ENCODE measurements around the gene S100A16.

The S100A16 gene

GRCh38 chr1:153612755-153613331 lies at the start of gene S100A16:
Gene S100A16, minus strand, starts transcription at chr1:153613137. Its CDS starts 4,986 bp downstream, at chr1:153608151.
- TF ChIP-seq CTCF (IDR thresholded peaks at IDR 0.05; ENCODE audit: borderline replicate concordance, insufficient read depth, low read depth, low read length): no peak

GRCh38 chr1:153662269-153662668 lies 49.3 kb upstream of the S100A16 start:
- TF ChIP-seq CTCF (IDR thresholded peaks at IDR 0.05; ENCODE audit: borderline replicate concordance, insufficient read depth, low read depth, low read length): no peak

More at GRCh38 chr1:153612755-153613331, at the start of gene S100A16:
- no peak within 1 kb of the TSS for H3K4me3 ChIP-seq (ENCODE audit: low read depth, low read length)

GRCh38 chr1:153661111-153661708 lies 48.3 kb upstream of the S100A16 start:
- no peak for TF ChIP-seq CTCF (IDR thresholded peaks at IDR 0.05; ENCODE audit: borderline replicate concordance, insufficient read depth, low read depth, low read length)
- no peak overlapping the region for H3K4me3 ChIP-seq (ENCODE audit: low read depth, low read length)

More at GRCh38 chr1:153662269-153662668, 49.3 kb upstream of the S100A16 start:
- no peak overlapping the region for H3K4me3 ChIP-seq (ENCODE audit: low read depth, low read length)

GRCh38 chr1:153659656-153660055 lies 46.7 kb upstream of the S100A16 start:
- no peak overlapping the region for H3K4me3 ChIP-seq (ENCODE audit: low read depth, low read length)

DNA sequence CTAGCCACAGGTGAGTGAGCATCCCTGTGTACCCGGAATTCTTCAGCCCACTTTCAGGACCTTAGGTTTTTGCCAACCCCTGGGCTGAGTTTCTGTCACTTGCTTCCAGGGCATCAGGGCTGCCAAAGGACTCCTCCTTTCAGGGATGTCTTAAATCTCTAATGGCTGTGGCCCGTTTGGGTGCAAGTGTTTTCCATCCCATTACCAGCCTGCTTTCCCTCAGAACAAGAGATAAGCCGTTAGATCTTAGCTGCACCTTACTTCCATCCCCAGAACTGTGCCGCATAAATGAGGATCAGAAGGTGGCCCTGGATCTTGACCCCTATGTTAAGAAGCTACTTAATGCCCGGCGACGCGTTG lies 46.2 kb upstream of the S100A16 start:
- H3K4me3 ChIP-seq (ENCODE audit: low read depth, low read length): peak overlapping the region; percentile 64
- TF ChIP-seq CTCF (IDR thresholded peaks at IDR 0.05; ENCODE audit: borderline replicate concordance, insufficient read depth, low read depth, low read length): no peak

More at GRCh38 chr1:153659656-153660055, 46.7 kb upstream of the S100A16 start:
- no peak for TF ChIP-seq CTCF (IDR thresholded peaks at IDR 0.05; ENCODE audit: borderline replicate concordance, insufficient read depth, low read depth, low read length)

DNA sequence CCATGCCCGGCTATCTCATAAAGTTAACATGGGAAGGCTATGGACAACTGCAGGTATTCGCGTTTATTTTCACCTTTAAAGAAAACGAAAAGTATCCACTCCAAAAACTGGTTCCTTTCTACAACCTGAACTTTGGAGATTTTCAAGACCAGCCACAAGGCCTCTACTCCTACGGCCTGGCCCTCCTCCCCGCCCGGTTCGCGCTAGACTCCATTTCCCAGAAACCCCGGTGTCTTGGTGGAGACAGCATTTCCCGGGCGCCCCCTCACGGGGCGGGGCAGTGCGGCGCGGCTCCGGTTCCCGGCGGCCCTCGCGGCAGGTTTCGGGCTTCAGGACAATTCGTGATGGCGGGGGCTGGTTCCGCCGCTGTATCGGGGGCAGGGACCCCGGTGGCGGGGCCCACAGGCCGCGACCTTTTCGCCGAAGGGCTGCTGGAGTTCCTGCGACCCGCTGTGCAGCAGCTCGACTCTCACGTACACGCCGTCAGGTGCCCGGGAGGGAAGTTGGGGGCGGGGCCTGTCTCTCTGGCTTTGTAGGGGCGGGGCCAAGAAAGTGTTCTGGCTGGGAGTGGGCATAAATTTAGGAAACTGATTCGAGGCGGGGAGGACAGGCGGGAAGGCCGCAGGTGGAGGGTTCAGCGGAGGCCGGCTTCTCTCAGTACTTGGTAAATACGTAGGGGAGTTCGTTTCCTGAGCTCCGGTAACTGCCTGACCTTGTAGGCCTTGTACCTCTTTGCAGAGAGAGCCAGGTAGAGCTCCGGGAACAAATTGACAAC lies 45.6 kb upstream of the S100A16 start, which contains the start of gene SNAPIN:
SNAPIN (plus strand) TSS at position 304 of the 775 bp plus-strand sequence; CDS start at position 345, 41 bp downstream.
- H3K4me3 ChIP-seq (ENCODE audit: low read depth, low read length): peak within 1 kb of the TSS; percentile 64
- no peak for TF ChIP-seq CTCF (IDR thresholded peaks at IDR 0.05; ENCODE audit: borderline replicate concordance, insufficient read depth, low read depth, low read length)
